SK-N-MC (cell line): ENCODE results near the gene CIB2.

Source experiments
- EZH2 ChIP-seq: fragments of 200-600 bp; sonication (generic); IDR thresholded peaks from one replicate; pipeline ENCODE4 v1.6.1; 2017; ENCODE audit warnings: antibody characterized with exemption
- FOXP2 ChIP-seq: optimal IDR thresholded peaks from 2 replicates; pipeline ENCODE3; 2011; ENCODE audit warnings: mild to moderate bottlenecking, moderate library complexity; ENCODE audit not compliant: insufficient read depth; ENCODE audit errors: extremely low read length, control extremely low read depth
- POLR2AphosphoS5 ChIP-seq: IDR thresholded peaks from 2 replicates; pipeline ENCODE4 v1.6.1; 2012; ENCODE audit warnings: mild to moderate bottlenecking, low read depth, low read length, borderline replicate concordance

DNA sequence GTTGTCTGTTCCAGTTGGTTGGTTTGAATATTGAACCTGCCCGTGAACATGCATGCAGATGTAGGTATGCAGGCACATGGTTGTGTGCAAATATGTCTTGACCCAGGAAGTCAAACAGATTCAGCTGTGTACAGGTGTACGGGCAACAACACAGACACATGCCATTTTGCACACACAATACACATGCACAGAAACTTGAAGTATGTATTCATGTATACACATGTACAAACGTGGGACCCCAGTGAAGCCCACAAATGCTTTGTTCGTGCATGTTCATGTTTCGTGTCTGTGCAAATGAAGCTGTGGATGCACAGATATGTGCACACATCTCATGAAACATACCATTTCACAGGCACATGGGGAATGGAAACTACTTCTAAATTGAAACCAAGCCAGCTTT, 48.7 kb upstream of the CIB2 start:
- no peak for TF ChIP-seq FOXP2
- no peak for TF ChIP-seq EZH2
- TF ChIP-seq POLR2AphosphoS5, result no peak
